Upper lobe of left lung (tissue), 4 donors: ENCODE results near the gene WDR31.

Experiments
- CTCF ChIP-seq, 6 experiments: fragments of 450-650 bp in 4 of 6; fragments of 200-600 bp in 2 of 6; sonication (generic) in 2 of 6; IDR thresholded peaks; one replicate each; pipeline ENCODE4 v1.5.1; 2016 to 2019; ENCODE audit warnings: antibody characterized with exemption in 6 of 6
- EP300 ChIP-seq, 4 donors: sonication (generic); formaldehyde crosslinking; IDR thresholded peaks; one replicate each; pipeline ENCODE4 v1.5.1; 2017; ENCODE audit warnings: antibody characterized with exemption in 4 of 4, control low read depth in 2 of 4
- POLR2A ChIP-seq, 4 donors: fragments of 450-650 bp; IDR thresholded peaks; one replicate each; pipeline ENCODE4 v1.5.1; 2016 to 2017; ENCODE audit warnings: antibody characterized with exemption in 4 of 4, mild to moderate bottlenecking in 2 of 4
- POLR2AphosphoS5 ChIP-seq, 2 donors: sonication (generic); formaldehyde crosslinking; IDR thresholded peaks; one replicate each; pipeline ENCODE4 v1.5.1; 2017; ENCODE audit warnings: antibody characterized with exemption in 2 of 2

DNA sequence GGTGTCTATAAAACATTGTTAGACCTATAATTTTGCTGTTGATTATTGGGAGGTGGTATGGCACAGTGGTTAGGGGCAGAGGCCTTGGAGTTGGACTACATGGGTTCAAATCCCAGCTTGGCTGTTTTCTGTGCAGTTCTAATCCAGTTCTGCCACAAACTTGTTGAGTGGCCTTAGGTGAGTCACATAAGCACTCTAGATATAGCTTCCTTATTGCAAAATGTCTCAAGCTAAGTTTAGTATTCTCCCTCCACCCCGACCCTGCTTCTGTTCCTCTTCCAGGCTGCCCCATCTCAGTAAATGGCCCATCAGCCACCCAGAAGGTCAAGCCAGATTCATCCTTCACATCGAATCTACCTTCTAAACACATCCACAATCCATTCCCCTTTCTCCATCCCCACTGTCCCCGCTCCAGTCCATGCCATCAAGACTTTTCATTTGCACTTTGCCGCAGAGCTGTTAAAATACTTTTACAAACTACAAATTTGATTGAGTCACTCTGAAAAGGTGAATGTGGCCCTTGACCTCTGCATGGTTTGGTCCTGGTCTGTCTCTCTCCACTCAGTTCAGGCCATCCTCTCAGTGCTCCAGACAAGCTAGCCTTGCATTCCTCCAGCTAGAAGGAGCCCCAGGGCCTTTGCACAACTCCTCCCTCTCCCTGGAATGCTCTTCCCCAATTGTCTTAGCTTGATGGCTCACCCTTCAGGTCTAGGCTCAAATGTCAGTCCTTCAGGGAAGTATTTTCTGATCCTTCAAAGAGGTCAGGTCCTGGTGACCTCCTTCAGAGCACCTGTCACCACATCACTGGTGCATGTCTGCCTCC lies 46.7 kb upstream of the WDR31 start:
- no peak for TF ChIP-seq POLR2A (IDR thresholded peaks at IDR 0.05)
- no peak for TF ChIP-seq CTCF (IDR thresholded peaks at IDR 0.05)
- no peak for TF ChIP-seq EP300 (IDR thresholded peaks at IDR 0.05)
- TF ChIP-seq POLR2AphosphoS5 (IDR thresholded peaks at IDR 0.05): no peak
